ENCODE data around the gene ARHGEF16. TPM values are rescaled to one million over a fixed set of nuclear protein-coding genes. Genes with fewer than 3 reads are reported as not detected.

ARHGEF16 gene
- total RNA-seq, 1 donor from 2014 or later, result 11.3 TPM

DNA sequence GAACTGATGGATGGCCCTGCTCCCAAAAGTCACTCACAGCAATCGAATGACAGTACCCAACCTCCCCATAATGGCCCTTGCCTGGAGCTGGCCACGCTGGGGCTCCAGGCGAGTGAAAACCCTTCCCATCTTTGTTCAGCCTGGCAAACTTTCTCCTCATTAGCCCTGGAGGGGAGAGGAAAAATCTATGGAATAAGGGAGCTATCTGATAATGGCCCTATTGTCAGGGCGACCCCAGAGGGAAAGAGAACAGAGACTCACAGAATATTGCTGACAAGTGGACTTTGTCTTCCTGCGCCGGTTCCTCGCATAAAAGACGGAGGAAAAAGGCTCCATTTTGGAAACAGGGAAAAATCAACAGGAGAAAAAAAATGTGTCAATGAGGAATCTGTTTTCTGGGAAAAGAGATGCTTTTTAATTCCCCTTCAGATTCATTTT is 13.0 kb upstream of the ARHGEF16 start:
- no peak for DNase-seq (ENCODE audit: low read depth, low spot score)
- TF ChIP-seq CTCF (conservative IDR thresholded peaks at IDR 0.05), result no peak
- peak overlapping the region; percentile 97 for H3K27ac Mint-ChIP-seq (ENCODE audit: unreplicated experiment)
- H3K4me1 Mint-ChIP-seq, result peaks cover 61% of the 10 kb centered on the region
- peak overlapping the region; percentile 82 for H3K4me3 Mint-ChIP-seq
- no peaks in the 10 kb centered on the region for H3K36me3 Mint-ChIP-seq (ENCODE audit: low read depth)
- no peaks in the 10 kb centered on the region for H3K27me3 Mint-ChIP-seq (ENCODE audit: low read depth)
- H3K9me3 Mint-ChIP-seq, result peaks cover 2% of the 10 kb centered on the region

GRCh38 chr1:3441880-3442279 is 12.6 kb upstream of the ARHGEF16 start:
- no peaks in the 10 kb centered on the region for H3K36me3 Mint-ChIP-seq (ENCODE audit: low read depth)
- H3K4me3 Mint-ChIP-seq, result peak overlapping the region; percentile 82
- H3K27me3 Mint-ChIP-seq (ENCODE audit: low read depth), result no peaks in the 10 kb centered on the region
- H3K4me1 Mint-ChIP-seq, result peaks cover 61% of the 10 kb centered on the region
- TF ChIP-seq CTCF (conservative IDR thresholded peaks at IDR 0.05), result no peak
- H3K9me3 Mint-ChIP-seq, result peaks cover 2% of the 10 kb centered on the region
- DNase-seq (ENCODE audit: low read depth, low spot score), result no peak
- peak overlapping the region; percentile 97 for H3K27ac Mint-ChIP-seq (ENCODE audit: unreplicated experiment)

DNA sequence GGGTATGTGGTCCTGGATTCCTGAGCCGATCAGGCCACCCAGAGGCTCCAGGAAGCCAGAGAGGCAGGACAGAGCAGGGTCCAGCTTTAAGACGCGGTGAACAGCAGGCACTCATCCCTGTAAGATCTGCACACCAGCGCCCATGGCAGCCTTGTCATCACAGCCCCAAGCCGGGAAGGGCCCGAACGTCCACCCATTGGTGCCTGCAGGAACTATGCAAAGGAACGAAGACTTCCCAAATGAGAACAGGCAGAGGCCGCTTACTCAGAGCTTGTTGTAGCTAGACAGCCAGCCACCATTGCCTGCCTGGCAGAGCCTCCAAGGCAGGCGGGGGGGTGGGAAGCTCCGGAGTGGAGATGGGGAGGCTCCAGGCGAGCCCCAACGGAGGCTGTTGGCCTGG is 12.1 kb upstream of the ARHGEF16 start:
- Mint-ChIP-seq H3K9me3 (peaks cover 2% of the 10 kb centered on the region), H3K27ac (ENCODE audit: unreplicated experiment) (peak overlapping the region; percentile 19), H3K4me1 (peaks cover 61% of the 10 kb centered on the region), H3K36me3 (ENCODE audit: low read depth) (no peaks in the 10 kb centered on the region), H3K4me3 (no peak overlapping the region), H3K27me3 (ENCODE audit: low read depth) (no peaks in the 10 kb centered on the region)
- TF ChIP-seq CTCF (conservative IDR thresholded peaks at IDR 0.05), result no peak
- no peak for DNase-seq (ENCODE audit: low read depth, low spot score)

- no peak for DNase-seq (ENCODE audit: low read depth, low spot score)
- H3K9me3 Mint-ChIP-seq, result peaks cover 5% of the 10 kb centered on the region
- H3K27me3 Mint-ChIP-seq (ENCODE audit: low read depth), result no peaks in the 10 kb centered on the region
- H3K36me3 Mint-ChIP-seq (ENCODE audit: low read depth), result no peaks in the 10 kb centered on the region
- H3K4me1 Mint-ChIP-seq, result peaks cover 61% of the 10 kb centered on the region
- H3K4me3 Mint-ChIP-seq, result no peak overlapping the region
- H3K27ac Mint-ChIP-seq (ENCODE audit: unreplicated experiment), result peak overlapping the region; percentile 35
- TF ChIP-seq CTCF (conservative IDR thresholded peaks at IDR 0.05), result no peak
These were observed 11.6 kb upstream of the ARHGEF16 start for GRCh38 chr1:3442901-3443300.

DNA sequence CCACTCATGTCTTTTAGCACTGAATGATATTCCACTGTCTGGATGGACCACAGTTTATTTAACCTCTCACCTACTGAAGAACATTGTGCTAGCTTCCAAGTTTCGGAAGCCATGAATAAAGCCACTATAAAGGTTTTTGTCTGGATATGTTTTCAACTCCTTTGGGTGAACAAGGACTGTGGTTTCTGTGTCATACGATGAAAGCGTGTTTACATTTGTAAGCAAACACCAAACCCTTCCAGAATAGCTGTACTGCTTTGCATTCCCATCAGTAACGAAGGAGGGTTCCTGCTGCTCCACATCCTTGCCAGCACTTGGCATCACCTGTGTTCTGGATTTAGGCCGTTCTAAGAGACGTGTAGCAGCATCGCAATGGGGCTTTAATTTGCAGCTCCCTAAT is 10.7 kb upstream of the ARHGEF16 start:
- no peak for DNase-seq (ENCODE audit: low read depth, low spot score)
- Mint-ChIP-seq H3K4me1 (peaks cover 54% of the 10 kb centered on the region), H3K4me3 (no peak overlapping the region), H3K36me3 (ENCODE audit: low read depth) (no peaks in the 10 kb centered on the region), H3K9me3 (peaks cover 8% of the 10 kb centered on the region), H3K27me3 (ENCODE audit: low read depth) (no peaks in the 10 kb centered on the region), H3K27ac (ENCODE audit: unreplicated experiment) (no peak overlapping the region)
- TF ChIP-seq CTCF (conservative IDR thresholded peaks at IDR 0.05), result no peak

GRCh38 chr1:3444298-3444697 is 10.2 kb upstream of the ARHGEF16 start:
- peaks cover 8% of the 10 kb centered on the region for H3K9me3 Mint-ChIP-seq
- no peak overlapping the region for H3K4me3 Mint-ChIP-seq
- no peaks in the 10 kb centered on the region for H3K36me3 Mint-ChIP-seq (ENCODE audit: low read depth)
- no peak for DNase-seq (ENCODE audit: low read depth, low spot score)
- H3K27ac Mint-ChIP-seq (ENCODE audit: unreplicated experiment), result no peak overlapping the region
- TF ChIP-seq CTCF (conservative IDR thresholded peaks at IDR 0.05), result no peak
- H3K27me3 Mint-ChIP-seq (ENCODE audit: low read depth), result no peaks in the 10 kb centered on the region
- H3K4me1 Mint-ChIP-seq, result peaks cover 50% of the 10 kb centered on the region
